ENCODE results near the gene BIRC2.
"Not testable (repeated sequence)": the region's sequence is repeated elsewhere in the genome, so short reads cannot be mapped to it uniquely, and the experiment has no call there.

Gene BIRC2

GRCh38 chr11:102323542-102324251, 23.3 kb upstream of the BIRC2 start:
- no peak for DNase-seq (ENCODE audit: low read depth in 2 of 2)

DNA sequence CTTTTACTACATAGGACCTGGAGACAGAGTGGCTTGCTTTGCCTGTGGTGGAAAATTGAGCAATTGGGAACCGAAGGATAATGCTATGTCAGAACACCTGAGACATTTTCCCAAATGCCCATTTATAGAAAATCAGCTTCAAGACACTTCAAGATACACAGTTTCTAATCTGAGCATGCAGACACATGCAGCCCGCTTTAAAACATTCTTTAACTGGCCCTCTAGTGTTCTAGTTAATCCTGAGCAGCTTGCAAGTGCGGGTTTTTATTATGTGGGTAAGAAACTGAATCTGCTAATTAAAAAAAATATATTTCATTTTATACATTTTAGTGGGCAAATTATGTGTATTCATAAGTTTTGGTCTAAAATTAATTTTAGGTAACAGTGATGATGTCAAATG, 21.9 kb upstream of the BIRC2 start:
- DNase-seq (ENCODE audit: low read depth in 2 of 2), result no peak

- no peak for DNase-seq (ENCODE audit: low read depth in 2 of 2)
These were observed 18.3 kb upstream of the BIRC2 start for GRCh38 chr11:102328748-102329147.

DNA sequence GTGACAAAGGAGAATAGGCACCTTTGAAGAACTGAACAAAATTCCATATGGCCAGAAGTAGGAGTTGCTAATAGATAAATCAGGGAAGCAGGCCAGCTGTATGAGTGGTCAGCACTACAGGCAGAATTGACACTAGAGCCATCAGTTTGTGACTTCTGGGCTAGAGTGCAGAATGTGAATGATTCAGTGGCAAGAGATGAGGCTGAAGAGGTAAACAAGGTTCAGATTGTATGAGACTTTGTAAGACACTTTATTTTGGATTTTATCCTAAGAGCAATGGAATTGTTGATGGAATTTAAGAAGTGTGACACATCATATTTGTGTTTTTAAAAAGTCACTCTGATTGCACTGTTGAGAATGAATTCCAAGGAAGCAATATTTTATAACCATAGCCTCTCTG, 16.8 kb upstream of the BIRC2 start:
- no peak for DNase-seq (ENCODE audit: low read depth in 2 of 2)

GRCh38 chr11:102331341-102331740, 15.7 kb upstream of the BIRC2 start:
- DNase-seq (ENCODE audit: low read depth in 2 of 2), result no peak

DNA sequence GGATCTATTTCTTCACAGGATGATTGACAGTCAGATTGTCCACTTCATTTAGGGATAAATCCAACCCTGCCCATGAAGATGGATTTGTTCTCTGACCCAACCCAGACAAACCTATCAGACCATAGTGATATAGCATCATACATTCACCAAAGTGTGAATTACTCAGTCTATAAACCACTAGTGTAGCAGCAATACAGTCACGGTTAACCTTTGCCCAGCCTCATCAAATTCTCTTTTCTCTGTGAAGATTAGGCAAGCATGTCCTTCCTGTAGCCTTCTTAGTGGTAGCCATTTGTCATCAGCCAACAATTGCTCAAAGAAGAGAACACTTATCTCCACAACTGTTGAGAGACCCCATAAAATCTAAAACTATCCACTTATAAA, 14.4 kb upstream of the BIRC2 start:
- no peak for DNase-seq (ENCODE audit: low read depth in 2 of 2)

GRCh38 chr11:102338479-102339010, 8.5 kb upstream of the BIRC2 start:
- no peak for DNase-seq (ENCODE audit: low read depth in 2 of 2)

DNA sequence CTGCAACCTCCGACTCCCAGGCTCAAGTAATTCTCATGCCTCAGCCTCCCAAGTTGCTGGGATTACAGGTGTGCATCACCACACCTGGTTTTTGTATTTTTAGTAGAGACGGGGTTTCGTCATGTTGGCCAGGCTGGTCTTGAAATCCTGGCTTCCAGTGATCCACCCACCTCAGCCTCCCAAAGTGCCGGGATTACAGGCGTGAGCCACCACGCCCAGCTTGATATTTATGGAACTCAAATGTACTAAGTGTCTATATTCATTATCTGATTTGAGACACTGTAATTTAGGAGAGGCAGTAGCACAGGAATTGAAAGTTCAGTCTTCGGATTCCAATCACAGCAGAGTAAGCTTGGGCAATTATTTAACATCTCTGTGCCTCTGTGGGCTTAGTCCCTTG, 5.7 kb upstream of the BIRC2 start:
- not testable (repeated sequence) for DNase-seq (ENCODE audit: low read depth in 2 of 2)

GRCh38 chr11:102341844-102342318, 5.1 kb upstream of the BIRC2 start:
- DNase-seq (ENCODE audit: low read depth in 2 of 2), result peak; percentile 31 to 71

- no peak for DNase-seq (ENCODE audit: low read depth in 2 of 2)
These were observed 3.2 kb upstream of the BIRC2 start for GRCh38 chr11:102343809-102344208.

- no peak for DNase-seq (ENCODE audit: low read depth in 2 of 2)
These were observed 1.1 kb upstream of the BIRC2 start for GRCh38 chr11:102345904-102346303.

- DNase-seq (ENCODE audit: low read depth in 2 of 2), result no peak
These were observed 612 bp upstream of the BIRC2 start for GRCh38 chr11:102346456-102346747.

GRCh38 chr11:102347462-102348370, 702 bp downstream of the BIRC2 start:
- no peak for DNase-seq (ENCODE audit: low read depth in 2 of 2)

- no peak for DNase-seq (ENCODE audit: low read depth in 2 of 2)
These were observed 10.1 kb downstream of the BIRC2 start for GRCh38 chr11:102357116-102357515.

DNA sequence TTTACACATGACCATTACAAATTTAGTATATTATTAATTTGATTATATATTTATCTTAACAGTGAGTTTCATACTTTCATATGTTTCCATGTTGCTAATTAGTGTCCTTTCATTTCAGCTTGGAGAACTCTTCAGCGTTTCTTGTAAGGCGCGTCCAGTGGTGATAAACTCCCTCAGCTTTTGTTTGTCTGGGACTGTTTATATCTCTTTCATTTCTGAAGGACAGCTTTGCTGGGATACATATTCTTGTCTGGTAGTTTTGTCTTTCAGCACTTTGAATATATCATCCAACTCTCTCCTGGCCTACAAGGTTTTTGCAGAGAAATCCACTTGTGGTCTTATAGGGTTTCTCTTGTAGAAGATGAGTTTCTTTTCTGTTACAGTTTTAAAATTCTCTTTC, 12.4 kb downstream of the BIRC2 start:
- DNase-seq (ENCODE audit: low read depth in 2 of 2), result no peak

- no peak for DNase-seq (ENCODE audit: low read depth in 2 of 2)
These were observed 13.7 kb downstream of the BIRC2 start for GRCh38 chr11:102360681-102361080.

GRCh38 chr11:102361086-102362031, 14.3 kb downstream of the BIRC2 start:
- no peak for DNase-seq (ENCODE audit: low read depth in 2 of 2)

- DNase-seq (ENCODE audit: low read depth in 2 of 2), result no peak
These were observed 18.0 kb downstream of the BIRC2 start for GRCh38 chr11:102364991-102365390.

DNA sequence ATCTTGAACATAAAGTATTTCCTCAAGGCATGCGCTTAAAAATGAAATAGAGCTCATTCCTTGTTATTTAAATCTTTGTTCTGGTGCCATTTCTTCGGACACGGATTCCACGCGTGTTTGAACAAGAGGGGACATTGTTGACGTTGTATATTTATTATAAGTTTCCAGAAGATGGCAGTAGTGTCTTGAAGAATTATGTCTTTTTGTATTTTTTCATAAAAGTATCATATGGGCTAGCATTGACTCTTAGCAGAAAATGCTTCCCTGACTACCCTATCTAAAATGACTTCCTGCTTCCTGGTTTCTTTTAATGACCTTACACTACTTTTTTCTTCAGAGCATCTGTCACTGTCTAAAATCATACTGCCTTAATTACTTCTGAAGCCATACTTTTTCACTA, 20.4 kb downstream of the BIRC2 start:
- no peak for DNase-seq (ENCODE audit: low read depth in 2 of 2)

DNA sequence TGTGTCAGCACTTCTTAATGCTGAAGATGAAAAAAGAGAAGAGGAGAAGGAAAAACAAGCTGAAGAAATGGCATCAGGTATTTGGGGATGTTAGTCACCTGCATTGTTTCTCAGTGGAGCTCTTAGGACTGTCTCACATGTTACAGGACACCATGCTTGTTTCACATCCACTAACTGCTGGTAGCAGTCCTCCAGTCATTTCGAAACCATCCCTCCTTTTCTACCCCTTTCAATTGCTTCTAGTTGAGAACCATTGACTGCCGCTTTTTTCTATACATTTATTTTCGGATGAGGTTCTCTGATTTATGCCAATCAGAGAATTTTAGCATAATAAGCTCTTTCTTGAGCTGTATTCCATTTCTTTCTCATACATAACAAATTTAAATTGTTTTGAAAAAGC, 21.5 kb downstream of the BIRC2 start:
- DNase-seq (ENCODE audit: low read depth in 2 of 2), result no peak

DNA sequence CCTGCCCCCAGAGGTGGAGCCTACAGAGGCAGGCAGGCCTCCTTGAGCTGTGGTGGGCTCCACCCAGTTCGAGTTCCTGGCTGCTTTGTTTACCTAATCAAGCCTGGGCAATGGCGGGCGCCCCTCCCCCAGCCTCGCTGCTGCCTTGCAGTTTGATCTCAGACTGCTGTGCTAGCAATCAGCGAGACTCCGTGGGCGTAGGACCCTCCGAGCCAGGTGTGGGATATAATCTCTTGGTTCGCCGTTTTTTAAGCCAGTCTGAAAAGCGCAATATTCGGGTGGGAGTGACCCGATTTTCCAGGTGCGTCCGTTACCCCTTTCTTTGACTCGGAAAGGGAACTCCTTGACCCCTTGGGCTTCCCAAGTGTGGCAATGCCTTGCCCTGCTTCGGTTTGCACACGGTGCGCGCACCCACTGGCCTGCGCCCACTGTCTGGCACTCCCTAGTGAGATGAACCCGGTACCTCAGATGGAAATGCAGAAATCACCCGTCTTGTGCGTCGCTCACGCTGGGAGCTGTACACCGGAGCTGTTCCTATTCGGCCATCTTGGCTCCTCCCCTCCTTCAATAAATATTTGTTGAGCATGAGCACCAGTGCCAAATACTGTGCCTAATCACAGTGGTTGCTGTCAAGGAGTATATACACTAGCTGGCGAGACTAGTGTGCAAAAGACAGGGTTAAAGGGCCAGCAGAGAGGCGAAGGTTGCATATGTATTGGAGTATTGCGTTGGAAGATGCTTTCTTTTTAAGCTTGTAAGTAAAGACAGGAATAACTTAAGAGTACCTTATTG, 27.8 kb downstream of the BIRC2 start:
- not testable (repeated sequence) for DNase-seq (ENCODE audit: low read depth in 2 of 2)
